ENCODE data around the gene TBX18.

The TBX18 gene

GRCh38 chr6:84743616-84744015 lies 20.8 kb downstream of the TBX18 start:
- DNase-seq = no peak

GRCh38 chr6:84740385-84740784 lies 24.0 kb downstream of the TBX18 start:
- DNase-seq = no peak

GRCh38 chr6:84739866-84740208 lies 24.6 kb downstream of the TBX18 start:
- no peak for DNase-seq

- no peak for DNase-seq
Measured at GRCh38 chr6:84738996-84739865, 25.2 kb downstream of the TBX18 start.

GRCh38 chr6:84733889-84734288 lies 30.5 kb downstream of the TBX18 start:
- DNase-seq = no peak

GRCh38 chr6:84731901-84732300 lies 32.5 kb downstream of the TBX18 start:
- DNase-seq = no peak

- no peak for DNase-seq
Measured at GRCh38 chr6:84731401-84731800, 33.0 kb downstream of the TBX18 start.

GRCh38 chr6:84728602-84729001 lies 35.8 kb downstream of the TBX18 start:
- peak in 1 of 4 experiments; percentile 13 for DNase-seq

GRCh38 chr6:84719152-84719551 lies 45.2 kb downstream of the TBX18 start:
- no peak for DNase-seq

GRCh38 chr6:84718038-84718955 lies 46.1 kb downstream of the TBX18 start:
- DNase-seq = peak in 1 of 4 experiments; percentile 8

GRCh38 chr6:84709121-84709520 lies 55.3 kb downstream of the TBX18 start:
- no peak for DNase-seq

GRCh38 chr6:84707171-84707570 lies 57.2 kb downstream of the TBX18 start:
- no peak for DNase-seq

- DNase-seq = no peak
Measured at GRCh38 chr6:84696166-84696565, 68.2 kb downstream of the TBX18 start.

- DNase-seq = no peak
Measured at GRCh38 chr6:84691978-84692623, 72.3 kb downstream of the TBX18 start.

GRCh38 chr6:84688141-84688873 lies 76.1 kb downstream of the TBX18 start:
- DNase-seq = no peak

GRCh38 chr6:84687431-84687830 lies 77.0 kb downstream of the TBX18 start:
- DNase-seq = no peak

- peak; percentile 41 to 61 (median 58) for DNase-seq
Measured at GRCh38 chr6:84685983-84686584, 78.3 kb downstream of the TBX18 start.

GRCh38 chr6:84681693-84682326 lies 82.6 kb downstream of the TBX18 start:
- no peak for DNase-seq

GRCh38 chr6:84675651-84676050 lies 88.7 kb downstream of the TBX18 start:
- DNase-seq = no peak

- DNase-seq = no peak
Measured at GRCh38 chr6:84674395-84674794, 90.0 kb downstream of the TBX18 start.

- DNase-seq = no peak
Measured at GRCh38 chr6:84671183-84671582, 93.2 kb downstream of the TBX18 start.
